ENCODE data around the gene RALGAPA2. TPM values are rescaled to one million over a fixed set of nuclear protein-coding genes. Genes with fewer than 3 reads are reported as not detected.

Gene RALGAPA2
- total RNA-seq, 4 donors from 2014 or later, result 29.4 to 78.2 (median 43.2) TPM

DNA sequence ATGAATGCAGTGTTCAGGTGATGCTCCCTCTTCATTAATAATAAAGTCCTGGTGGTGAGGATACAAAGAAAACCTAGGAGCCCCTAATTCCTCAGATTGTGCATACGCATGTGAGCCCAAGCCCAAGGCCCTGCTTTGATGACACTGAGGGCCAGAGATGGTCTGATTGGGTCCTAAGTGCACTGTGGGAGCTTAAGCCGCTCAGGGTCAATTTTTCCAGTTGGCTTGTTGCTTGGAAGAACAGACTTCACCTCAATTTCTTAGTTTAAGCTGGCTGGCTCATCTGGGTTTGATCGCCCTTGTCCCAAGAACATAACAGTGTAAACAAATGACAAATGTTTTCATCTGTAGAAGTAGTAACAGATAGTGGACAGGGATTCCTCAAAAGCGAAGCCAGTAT is 303.1 kb downstream of the RALGAPA2 start:
- TF ChIP-seq, protein P1, sequence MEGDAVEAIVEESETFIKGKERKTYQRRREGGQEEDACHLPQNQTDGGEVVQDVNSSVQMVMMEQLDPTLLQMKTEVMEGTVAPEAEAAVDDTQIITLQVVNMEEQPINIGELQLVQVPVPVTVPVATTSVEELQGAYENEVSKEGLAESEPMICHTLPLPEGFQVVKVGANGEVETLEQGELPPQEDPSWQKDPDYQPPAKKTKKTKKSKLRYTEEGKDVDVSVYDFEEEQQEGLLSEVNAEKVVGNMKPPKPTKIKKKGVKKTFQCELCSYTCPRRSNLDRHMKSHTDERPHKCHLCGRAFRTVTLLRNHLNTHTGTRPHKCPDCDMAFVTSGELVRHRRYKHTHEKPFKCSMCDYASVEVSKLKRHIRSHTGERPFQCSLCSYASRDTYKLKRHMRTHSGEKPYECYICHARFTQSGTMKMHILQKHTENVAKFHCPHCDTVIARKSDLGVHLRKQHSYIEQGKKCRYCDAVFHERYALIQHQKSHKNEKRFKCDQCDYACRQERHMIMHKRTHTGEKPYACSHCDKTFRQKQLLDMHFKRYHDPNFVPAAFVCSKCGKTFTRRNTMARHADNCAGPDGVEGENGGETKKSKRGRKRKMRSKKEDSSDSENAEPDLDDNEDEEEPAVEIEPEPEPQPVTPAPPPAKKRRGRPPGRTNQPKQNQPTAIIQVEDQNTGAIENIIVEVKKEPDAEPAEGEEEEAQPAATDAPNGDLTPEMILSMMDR (IDR thresholded peaks at IDR 0.05; ENCODE audit: low read depth), result no peak

DNA sequence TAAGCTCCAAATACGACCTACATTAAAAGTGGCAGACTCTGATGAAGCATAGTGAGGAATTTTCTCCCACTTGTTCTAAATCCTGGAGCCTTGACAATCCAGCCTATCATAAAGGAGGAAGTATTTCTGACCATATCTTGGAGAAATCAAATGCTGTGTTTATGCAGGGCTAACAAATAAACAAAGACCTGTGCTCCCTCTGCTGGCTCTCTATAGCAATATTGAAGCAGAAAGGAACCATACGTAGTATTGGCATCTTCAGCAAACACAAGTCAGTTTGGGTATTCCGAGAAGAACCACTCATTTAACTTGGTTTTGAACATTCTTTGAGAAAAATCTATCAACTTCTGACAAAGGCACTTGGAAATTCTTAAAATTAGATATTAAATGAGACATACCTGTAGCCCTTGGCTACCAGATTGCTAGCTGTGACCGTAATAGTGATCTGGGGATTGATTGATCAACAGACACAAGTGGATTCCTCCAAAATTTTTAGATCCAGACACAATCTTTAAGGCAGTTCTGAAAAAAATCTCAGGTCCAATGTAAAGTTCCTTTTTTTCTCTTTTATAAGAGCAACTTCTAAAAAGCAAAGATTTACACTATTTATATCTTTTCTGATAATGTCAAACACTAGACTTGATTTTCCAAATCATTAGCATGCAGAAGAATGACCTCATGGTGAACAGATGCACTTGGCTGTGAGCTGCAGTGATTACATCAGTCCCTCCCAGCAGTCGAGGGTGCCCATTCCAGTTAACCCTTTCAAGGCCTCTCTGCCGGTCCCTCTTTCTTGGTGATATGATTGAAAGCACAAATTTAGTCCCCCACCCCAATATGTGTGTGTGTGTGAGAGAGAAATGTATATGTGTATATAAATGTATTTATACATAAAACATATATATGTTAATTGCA is 304.3 kb downstream of the RALGAPA2 start:
- TF ChIP-seq, protein P1 (IDR thresholded peaks at IDR 0.05; ENCODE audit: low read depth), result no peak

DNA sequence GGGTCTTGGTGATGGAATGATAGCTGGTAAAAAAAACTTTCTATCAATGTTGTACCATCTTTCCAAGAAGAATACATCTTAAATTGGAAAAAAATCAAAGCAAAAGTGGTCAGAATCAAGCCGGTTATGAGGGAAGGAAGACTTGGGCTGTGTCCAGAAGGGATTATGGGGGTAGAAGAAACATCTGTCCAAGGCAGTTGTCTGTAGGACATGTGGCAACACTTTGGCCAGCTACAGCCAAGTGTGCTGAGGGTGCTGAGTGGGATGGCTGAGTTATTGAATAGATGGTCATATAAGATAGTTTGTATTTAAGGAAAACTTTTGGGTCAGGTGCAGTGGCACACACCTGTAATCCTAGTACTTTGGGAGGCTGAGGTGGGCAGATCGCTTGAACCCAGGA is 306.1 kb downstream of the RALGAPA2 start:
- TF ChIP-seq, protein P1 (IDR thresholded peaks at IDR 0.05; ENCODE audit: low read depth), result no peak

DNA sequence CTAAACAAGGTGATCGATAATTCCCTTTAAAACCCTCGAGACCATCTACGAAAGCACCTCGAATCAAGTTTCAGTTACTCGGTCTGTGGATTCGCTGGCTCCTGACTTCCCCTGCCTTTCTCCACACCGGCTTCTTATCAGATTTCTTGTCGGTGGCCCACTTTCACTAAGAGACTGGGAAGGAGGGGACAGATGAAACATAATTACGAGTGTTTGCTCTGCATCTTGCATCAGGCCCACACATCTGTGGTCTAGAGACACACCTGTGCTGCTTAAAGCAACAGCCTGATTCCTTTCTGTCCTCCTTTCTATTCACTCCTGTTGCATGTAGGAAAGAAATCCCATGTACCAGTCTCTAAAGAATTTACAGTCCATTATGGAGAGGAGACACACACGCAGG is 306.8 kb downstream of the RALGAPA2 start:
- TF ChIP-seq, protein P1 (IDR thresholded peaks at IDR 0.05; ENCODE audit: low read depth), result no peak

DNA sequence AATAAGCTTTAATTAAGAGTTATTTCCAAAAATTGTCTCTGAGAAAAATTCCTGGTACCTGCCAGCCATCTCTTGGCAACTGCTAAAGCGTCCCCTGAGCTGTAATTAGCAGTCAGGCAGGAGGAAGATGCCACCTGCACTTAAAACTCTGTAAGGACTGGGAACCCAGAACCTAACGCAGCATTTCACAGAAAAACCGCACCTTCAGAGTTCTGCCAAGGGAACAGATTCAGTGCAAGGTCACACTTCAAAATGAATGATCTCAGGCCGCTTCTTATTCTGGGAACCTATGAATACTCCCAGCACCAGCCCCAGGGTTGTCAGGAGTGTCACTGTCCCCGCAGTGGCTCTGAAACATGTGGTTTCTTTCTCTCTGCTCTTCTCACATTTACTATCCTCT is 307.8 kb downstream of the RALGAPA2 start:
- TF ChIP-seq, protein P1 (IDR thresholded peaks at IDR 0.05; ENCODE audit: low read depth), result no peak

DNA sequence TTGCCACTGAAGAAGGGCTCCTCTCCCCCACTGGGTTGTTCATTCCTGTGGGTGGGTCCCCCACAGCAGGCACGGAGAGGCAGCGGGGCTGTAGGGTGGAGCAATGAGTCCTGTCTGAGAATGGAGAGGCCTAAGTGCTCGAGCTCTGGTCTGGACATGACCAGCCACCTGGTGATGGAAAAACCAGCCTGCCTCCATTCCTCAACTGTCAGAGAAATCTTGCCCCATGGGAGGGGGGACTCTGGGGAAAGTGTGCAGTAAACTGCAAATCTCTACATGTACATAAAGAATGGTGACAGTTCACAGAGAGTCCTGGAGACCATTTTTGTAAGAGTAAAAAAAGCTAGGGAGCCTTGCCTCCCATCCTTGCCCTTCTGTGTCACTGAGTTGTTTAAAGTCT is 310.5 kb downstream of the RALGAPA2 start:
- TF ChIP-seq, protein P1 (IDR thresholded peaks at IDR 0.05; ENCODE audit: low read depth), result no peak

DNA sequence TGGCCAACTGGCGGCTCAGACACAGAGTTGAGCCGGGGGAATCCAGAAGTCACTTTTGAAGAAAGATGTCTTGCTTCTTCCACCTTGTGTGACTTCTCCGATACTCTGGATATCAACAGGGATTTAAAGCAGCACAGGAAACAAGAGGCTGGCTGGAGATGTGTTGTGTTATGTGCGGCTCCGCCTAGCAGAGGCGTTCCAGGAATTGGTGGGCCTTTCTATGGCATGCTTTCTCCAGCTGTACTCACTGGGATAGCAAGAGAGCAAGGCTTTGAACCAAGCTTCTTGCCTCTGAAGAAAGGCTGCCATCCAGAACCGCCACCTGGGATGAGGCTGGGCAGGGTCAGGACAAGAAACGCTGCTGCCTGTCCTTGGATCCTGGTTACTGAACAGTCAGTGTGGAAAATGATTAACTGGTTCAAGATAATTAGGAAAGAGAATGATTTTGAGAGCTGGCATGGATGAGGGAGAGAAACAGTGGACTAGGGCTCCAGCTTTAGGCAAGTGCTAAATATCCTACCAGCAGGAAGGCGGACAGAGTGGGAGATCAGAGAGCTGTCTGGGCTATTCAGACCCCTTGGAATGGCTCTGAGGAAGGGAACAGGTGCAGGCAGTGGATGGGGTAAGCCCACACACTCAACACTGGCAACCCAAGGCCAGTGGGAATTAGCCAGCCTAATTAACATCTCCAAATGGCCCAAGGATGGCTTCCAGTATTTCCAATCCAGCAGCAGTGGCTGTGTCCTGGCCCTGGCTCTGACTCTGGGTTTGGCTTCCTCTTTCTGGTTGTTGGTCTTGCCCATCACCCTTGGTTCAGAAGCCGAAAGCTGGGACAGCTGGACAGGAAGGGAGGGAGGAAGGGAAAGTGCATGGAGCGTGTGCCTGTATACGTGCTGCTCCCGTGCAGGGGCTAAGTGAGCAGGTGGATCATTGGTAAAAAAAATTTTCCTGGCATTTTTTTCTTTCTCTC is 312.6 kb downstream of the RALGAPA2 start:
- TF ChIP-seq, protein P1 (IDR thresholded peaks at IDR 0.05; ENCODE audit: low read depth), result no peak
